ENCODE measurements around the gene DLL1. TPM values are rescaled to one million over a fixed set of nuclear protein-coding genes. Genes with fewer than 3 reads are reported as not detected.

DLL1 gene
- total and polyA plus RNA-seq, 12 donors = 0.75 to 13.3 (median 7.7) TPM

DNA sequence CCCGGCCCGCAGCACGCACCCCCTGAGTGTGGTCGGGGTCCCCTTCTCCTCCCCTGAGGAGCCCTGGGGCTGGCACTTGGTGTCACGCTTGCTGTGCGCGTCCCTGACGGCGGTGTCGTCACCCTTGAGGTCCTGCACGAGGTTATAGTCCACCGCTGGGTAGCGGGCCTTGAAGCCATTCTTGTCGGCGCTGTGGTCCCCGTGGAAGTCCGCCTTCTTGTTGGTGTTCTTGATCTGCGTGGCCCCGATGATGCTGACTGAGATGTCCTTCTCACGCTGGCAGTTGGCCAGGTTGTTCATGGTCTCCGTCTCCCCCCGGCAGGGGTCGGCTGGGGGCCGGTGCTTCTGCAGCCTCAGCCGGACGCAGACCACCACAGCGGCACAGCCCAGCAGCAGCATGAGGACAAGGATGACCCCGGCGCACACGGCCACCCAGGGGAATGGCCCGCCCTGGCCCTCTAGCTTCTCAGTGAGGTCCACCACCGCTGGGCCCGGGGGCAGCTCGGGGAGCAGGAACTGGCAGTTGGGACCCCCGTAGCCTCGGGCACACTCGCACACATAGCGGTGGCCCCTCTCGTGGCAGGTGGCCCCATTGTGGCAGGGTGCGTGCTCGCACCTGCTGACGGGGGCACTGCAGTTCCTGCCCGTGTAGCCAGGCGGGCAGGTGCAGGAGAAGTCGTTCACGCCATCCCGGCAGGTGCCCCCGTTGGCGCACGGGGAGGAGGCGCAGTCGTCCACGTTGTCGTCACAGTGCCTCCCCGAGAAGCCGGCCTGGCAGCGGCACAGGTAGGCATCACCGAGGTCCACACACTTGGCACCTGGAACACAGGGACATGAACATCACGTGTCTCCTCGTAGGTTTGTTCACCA is 7.4 kb downstream of the DLL1 start:
- TF ChIP-seq CTCF (IDR thresholded peaks at IDR 0.05) = no peak
- no peak for TF ChIP-seq POLR2A (IDR thresholded peaks at IDR 0.05)
- H3K36me3 ChIP-seq (replicated peaks in 1 of 2) = peaks cover 0 to 26% of the 10 kb centered on the region in 2 donors
- no peaks in the 10 kb centered on the region for H3K27me3 ChIP-seq
- H3K4me1 ChIP-seq (replicated peaks in 1 of 2) = peaks cover 0 to 15% of the 10 kb centered on the region in 2 donors
- no peak for DNase-seq
- H3K9me3 ChIP-seq (replicated peaks in 1 of 3) = no peaks in the 10 kb centered on the region
- intact Hi-C loops (cut with DNase I) = no loop called here
- WGBS, 4 donors = 88 to 97% (median 95%) methylated on average over 23 to 60 of the region's 60 CpGs
- H3K4me3 ChIP-seq = no peak overlapping the region
- no peak overlapping the region for H3K27ac ChIP-seq

GRCh38 chr6:170282512-170283158 is 8.2 kb downstream of the DLL1 start:
- intact Hi-C loops (cut with DNase I) = no loop called here
- peaks cover 0 to 14% of the 10 kb centered on the region in 2 donors for H3K4me1 ChIP-seq (replicated peaks in 1 of 2)
- H3K4me3 ChIP-seq = no peak overlapping the region
- 91 to 96% (median 95%) methylated on average over 21 to 28 of the region's 28 CpGs for WGBS, 4 donors
- H3K36me3 ChIP-seq (replicated peaks in 1 of 2) = peaks cover 0 to 26% of the 10 kb centered on the region in 2 donors
- H3K27ac ChIP-seq = no peak overlapping the region
- TF ChIP-seq POLR2A (IDR thresholded peaks at IDR 0.05) (no peak), CTCF (IDR thresholded peaks at IDR 0.05) (no peak)
- H3K27me3 ChIP-seq = no peaks in the 10 kb centered on the region
- no peak for DNase-seq
- H3K9me3 ChIP-seq (replicated peaks in 1 of 3) = no peaks in the 10 kb centered on the region

GRCh38 chr6:170281331-170282292 is 9.3 kb downstream of the DLL1 start:
- H3K36me3 ChIP-seq (replicated peaks in 1 of 2) = peaks cover 0 to 26% of the 10 kb centered on the region in 2 donors
- no peak overlapping the region for H3K4me3 ChIP-seq
- no peak for DNase-seq
- WGBS, 4 donors = 91 to 94% (median 92%) methylated on average over 48 of the region's 48 CpGs
- no peak overlapping the region for H3K27ac ChIP-seq
- intact Hi-C loops (cut with DNase I) = no loop called here
- TF ChIP-seq POLR2A (IDR thresholded peaks at IDR 0.05) (no peak), CTCF (IDR thresholded peaks at IDR 0.05) (no peak)
- H3K9me3 ChIP-seq (replicated peaks in 1 of 3) = no peaks in the 10 kb centered on the region
- peaks cover 0 to 8% of the 10 kb centered on the region in 2 donors for H3K4me1 ChIP-seq (replicated peaks in 1 of 2)
- H3K27me3 ChIP-seq = no peaks in the 10 kb centered on the region
